CD4-positive, alpha-beta T cell treated with Interleukin-6 for 4 hours (primary cell): ENCODE data around the gene ZNF738.
"Not testable (repeated sequence)": the region's sequence is repeated elsewhere in the genome, so short reads cannot be mapped to it uniquely, and the experiment has no call there.

Experiments used
- DNase-seq: peaks from one replicate; pipeline ENCODE4 v3.0.0-alpha.2; 2020; ENCODE audit warnings: mixed read lengths

ZNF738 gene

GRCh38 chr19:21358768-21359451 lies at the start of gene ZNF738:
ZNF738 (plus strand) TSS chr19:21359000; CDS start chr19:21359141, 141 bp downstream.
- DNase-seq: peak; percentile 82

DNA sequence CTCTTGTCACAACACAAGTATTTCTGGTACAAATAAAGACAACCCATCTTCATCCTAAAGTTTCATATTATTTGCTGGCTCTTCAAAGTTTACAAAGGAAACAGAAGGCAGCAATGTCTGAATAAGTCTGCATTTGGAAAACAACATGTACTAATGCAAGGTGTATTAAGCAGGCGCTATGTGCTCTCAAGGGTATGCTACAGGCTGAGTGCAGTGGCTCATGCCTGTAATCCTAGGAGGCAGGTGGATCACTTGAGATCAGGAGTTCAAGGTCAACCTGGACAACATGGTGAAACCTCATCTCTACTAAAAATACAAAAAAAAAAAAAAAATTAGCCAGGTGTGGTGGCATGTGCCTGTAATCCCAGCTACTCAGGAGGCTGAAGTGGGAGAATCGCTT lies 46.0 kb upstream of the ZNF738 start:
- not testable (repeated sequence) for DNase-seq

DNA sequence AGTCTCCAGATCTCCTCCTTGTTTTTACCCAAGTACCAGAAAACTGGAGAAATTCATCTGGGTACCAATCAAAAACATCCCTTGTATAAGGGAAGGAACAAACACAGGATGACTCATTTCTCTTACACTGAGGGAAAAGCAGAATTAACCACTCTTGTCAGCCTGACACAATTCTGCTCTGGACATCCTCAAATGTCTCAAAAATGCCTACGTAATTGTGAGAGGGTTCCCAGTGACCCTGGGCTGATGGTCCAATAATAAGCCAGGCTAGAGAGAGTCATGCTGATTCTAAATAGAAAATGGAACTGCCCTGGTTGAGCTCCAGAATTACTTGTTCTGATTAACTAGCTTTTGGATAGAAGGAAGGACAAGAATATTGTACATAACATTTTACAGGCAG lies 44.1 kb upstream of the ZNF738 start:
- no peak for DNase-seq

DNA sequence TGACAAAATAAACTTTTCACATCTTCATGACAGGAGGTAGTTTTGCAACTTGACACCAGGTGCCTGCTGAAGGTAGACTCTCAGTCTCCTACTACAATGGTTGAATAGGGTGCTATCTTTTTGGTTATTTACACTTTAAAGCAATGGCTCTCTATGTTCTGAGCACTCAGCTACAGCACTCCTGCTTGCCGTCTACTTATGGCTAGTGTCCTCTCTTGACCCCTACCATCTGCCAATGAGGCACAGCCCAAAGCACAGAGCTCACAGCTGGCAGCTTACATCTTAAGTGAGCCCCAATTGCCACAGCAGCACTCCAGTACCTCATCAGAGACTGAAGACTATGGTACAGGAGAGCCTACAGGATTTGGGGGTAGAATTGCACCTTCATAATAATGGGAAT lies 41.0 kb upstream of the ZNF738 start:
- DNase-seq: no peak

DNA sequence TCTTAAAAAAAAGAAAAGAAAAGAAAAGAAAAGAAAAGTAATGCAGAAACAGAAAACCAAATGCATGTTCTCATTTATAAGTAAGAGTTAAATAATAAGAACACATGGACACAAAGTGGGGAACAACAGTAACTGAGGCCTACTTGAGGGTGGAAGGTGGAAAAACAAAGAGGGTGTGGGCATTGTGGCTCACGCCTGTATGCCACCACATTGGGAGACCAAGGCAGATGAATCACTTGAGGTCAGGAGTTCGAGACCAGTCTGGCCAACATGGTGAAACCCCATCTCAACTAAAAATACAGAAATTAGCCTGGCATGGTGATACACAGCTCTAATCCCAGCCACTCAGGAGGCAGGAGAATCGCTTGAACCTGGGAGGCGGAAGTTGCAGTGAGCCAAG lies 37.7 kb upstream of the ZNF738 start:
- DNase-seq: no peak

DNA sequence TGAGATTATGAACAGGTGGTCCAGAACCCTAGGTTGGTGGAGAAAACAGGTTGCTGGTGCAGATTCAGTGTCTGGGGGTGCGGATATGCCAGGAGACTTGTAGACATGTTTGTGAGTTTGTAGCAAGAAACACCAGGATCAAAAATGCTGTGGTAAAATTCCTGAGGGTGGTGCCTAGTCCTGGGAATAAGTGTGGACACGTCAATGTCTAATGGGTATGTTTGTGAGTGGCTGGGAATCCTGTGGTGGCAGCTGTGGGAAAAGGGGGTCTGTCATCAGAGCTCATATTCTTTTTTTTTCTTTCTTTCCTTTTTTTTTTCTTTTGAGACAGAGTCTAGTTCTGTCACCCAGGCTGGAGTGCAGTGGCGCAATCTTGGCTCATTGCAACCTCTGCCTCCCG lies 36.8 kb upstream of the ZNF738 start:
- no peak for DNase-seq

DNA sequence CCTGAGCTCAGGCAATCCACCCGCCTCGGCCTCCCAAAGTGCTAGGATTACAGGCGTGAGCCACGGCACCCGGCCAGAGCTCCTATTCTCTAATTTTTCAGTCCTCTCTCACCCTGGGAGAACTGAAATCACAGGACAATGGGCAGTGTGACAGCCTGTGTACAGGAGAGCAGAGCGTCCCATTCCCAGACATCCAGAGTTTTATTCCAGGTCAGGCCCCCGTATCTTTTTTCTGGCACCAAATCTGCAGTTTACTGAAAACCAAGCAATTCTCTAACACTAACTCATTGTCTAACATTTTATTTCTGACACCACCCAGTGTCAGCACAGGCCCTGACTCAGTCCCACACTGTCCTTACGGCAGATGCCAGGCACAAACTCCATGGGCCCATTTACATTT lies 36.3 kb upstream of the ZNF738 start:
- no peak for DNase-seq

DNA sequence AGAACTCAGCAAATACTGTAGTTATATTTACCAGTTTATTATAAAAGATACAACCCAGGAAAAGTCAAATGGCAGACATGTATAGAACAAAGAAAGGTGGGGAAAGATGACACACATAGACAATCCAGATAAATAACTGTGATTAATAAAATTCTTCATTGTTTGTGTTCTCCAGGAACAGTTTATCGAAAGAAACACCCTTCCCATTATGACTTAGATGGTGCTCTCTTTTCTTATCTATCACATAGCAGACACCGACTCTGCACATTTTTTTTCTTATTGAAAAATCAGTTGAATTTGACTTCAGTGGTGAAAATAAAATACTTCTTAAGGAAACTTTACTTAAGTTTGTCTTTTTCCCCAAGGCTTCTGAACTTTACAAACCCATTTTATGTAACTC lies 35.8 kb upstream of the ZNF738 start:
- no peak for DNase-seq

- no peak for DNase-seq
Measured at GRCh38 chr19:21326169-21326568, 32.6 kb upstream of the ZNF738 start.

GRCh38 chr19:21328406-21328805 lies 30.4 kb upstream of the ZNF738 start:
- no peak for DNase-seq

GRCh38 chr19:21328885-21329605 lies 29.8 kb upstream of the ZNF738 start, which contains the start of gene ZNF708:
ZNF708 (minus strand) TSS chr19:21329410; CDS start chr19:21329212, 198 bp downstream.
- DNase-seq: peak; percentile 81

- DNase-seq: no peak
Measured at GRCh38 chr19:21335721-21336120, 23.1 kb upstream of the ZNF738 start.

DNA sequence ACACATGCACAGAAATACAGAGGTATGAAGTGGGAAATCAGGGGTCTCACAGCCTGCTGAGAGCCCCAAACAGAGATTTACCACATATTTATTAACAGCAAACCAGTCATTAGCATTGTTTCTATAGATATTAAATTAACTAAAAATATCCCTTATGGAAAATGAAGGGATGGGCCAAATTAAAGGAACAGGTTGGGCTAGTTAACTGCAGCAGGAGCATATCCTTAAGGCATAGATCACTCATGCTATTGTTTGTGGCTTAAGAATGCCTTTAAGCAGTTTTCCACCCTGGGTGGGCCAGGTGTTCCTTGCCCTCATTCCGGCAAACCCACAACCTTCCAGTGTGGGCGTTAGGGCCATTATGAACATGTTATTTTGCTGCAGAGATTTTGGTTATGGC lies 14.0 kb upstream of the ZNF738 start:
- DNase-seq: not testable (repeated sequence)

DNA sequence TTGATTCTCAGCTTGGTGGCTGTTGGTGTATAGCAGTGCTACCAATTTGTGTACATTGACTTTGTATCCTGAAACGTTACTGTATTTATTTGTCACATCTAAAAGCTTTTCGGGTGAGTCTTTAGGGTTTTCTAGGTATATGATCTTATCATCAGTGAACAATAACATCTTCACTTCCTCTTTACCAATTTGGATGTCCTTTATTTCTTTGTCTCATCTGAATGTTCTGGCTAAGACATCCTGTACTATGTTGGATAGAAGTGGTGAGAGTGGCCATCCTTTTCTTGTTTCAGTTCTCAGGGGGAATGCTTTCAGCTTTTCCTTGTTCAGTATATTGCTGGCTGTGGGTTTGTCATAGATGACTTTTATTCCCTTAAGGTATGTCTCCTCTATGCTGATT lies 6.0 kb upstream of the ZNF738 start:
- no peak for DNase-seq

DNA sequence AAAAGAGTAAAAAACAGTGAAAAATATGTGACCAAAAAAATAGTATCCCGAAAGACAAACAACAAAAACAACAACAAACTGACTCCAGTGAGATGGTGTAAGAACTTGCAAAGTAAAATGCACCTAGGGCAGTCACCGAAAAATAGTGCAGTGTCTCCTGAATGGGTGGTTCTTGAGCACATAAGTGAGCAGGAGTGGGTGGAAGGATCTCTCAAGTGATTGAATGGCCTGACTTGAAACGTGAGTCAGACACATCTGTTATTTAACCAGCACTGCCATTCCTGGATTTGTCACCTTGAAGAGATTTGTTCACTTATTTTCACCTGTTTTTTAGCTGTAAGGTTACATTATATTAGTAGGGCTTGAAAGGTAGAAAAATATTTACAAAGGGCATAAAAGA lies 3.5 kb downstream of the ZNF738 start:
- no peak for DNase-seq

DNA sequence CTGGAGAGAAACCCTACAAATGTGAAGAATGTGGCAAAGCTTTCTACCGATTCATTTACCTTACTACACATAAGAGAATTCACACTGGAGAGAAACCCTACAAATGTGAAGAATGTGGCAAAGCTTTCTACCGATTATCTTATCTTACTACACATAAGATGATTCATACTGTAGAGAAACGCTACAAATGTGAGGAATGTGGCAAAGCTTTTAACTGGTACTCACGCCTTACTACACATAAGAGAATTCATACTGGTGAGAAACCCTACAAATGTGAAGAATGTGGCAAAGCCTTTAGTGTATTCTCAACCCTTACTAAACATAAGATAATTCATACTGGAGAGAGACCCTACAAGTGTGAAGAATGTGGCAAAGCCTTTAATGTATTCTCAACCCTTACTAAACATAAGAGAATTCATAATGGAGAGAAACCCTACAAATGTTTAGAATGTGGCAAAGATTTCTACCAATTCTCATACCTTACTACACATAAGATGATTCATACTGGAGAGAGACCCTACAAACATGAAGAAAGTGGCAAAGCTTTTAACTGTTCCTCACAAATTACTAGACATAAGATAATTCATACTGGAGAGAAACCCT lies 25.3 kb downstream of the ZNF738 start:
- no peak for DNase-seq

- DNase-seq: no peak
Measured at GRCh38 chr19:21396121-21396520, 37.3 kb downstream of the ZNF738 start.

GRCh38 chr19:21396893-21397572 lies 38.2 kb downstream of the ZNF738 start, which contains the start of gene ZNF493:
ZNF493 (plus strand) TSS chr19:21397133; CDS start chr19:21397238, 105 bp downstream.
- DNase-seq: peak; percentile 92

DNA sequence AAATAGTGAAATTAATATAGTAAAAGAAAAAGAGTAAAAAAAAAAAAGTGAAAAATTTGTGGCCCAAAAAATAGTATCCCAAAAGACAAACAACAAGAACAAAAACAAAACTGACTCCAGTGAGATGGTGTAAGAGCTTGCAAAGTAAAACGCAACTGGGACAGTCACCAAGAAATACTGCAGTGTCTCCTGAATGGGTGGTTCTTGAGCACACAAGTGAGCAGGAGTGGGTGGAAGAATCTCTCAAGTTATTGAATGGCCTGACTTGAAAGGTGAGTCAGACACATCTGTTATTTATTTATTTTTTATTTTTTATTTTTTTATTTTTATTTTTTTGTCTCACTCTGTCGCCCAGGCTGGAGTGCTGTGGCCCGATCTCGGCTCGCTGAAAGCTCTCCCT lies 40.1 kb downstream of the ZNF738 start:
- no peak for DNase-seq

DNA sequence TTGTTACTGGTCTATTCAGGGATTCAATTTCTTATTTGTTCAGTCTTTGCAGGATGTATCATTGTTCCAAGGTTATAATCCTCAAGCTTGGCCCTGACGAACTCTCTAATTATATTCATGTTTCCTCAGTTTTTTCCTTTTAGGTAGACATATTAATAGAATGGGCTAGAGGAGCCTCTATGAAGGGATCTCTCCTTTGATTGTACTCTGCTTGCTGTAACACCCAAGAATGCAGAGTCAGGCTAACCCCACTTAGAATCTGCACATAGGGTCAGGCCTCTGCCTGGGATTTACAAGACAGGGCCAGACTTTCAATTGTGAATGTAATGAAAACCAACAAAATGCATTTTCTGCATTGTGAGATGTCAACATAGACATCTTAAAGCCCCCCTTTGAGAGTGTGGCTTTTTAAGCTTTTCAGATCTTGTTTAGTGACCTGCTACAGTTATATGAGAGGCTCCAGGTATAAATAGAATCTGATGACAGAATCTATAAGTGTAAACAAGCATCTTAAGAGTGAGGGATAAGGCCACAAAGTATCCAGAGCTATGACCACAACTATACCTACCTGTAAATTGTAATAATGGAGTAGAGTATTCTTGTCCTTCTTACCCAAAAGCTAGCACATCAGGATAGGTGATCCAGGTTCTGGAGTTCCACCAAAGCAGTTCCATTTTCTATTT lies 43.6 kb downstream of the ZNF738 start:
- DNase-seq: no peak

GRCh38 chr19:21410166-21410565 lies 51.4 kb downstream of the ZNF738 start:
- DNase-seq: no peak

- DNase-seq: no peak
Measured at GRCh38 chr19:21422244-21422643, 63.4 kb downstream of the ZNF738 start.
